HG02970 (cell line): ENCODE measurements around the gene STC2.
"Not testable (repeated sequence)": the region's sequence is repeated elsewhere in the genome, so short reads cannot be mapped to it uniquely, and the experiment has no call there.

Experiments
- ATAC-seq: cut with Tn5 transposase; IDR thresholded peaks from one replicate; pipeline ENCODE4 v1.9.1; 2021; ENCODE audit warnings: mild to moderate bottlenecking, moderate library complexity, moderate number of reproducible peaks; ENCODE audit not compliant: unreplicated experiment, low FRiP score

STC2 gene

GRCh38 chr5:173296737-173297676, 31.2 kb downstream of the STC2 start:
- ATAC-seq = no peak

GRCh38 chr5:173295796-173296195, 32.4 kb downstream of the STC2 start:
- no peak for ATAC-seq

- ATAC-seq = no peak
These were observed 33.4 kb downstream of the STC2 start for GRCh38 chr5:173294673-173295320.

GRCh38 chr5:173293817-173294672, 34.2 kb downstream of the STC2 start:
- no peak for ATAC-seq

GRCh38 chr5:173291722-173292658, 36.2 kb downstream of the STC2 start:
- no peak for ATAC-seq

- ATAC-seq = no peak
These were observed 37.6 kb downstream of the STC2 start for GRCh38 chr5:173290477-173291131.

- ATAC-seq = no peak
These were observed 38.8 kb downstream of the STC2 start for GRCh38 chr5:173289372-173289771.

- no peak for ATAC-seq
These were observed 39.6 kb downstream of the STC2 start for GRCh38 chr5:173288632-173289031.

- no peak for ATAC-seq
These were observed 41.1 kb downstream of the STC2 start for GRCh38 chr5:173287086-173287485.

- ATAC-seq = not testable (repeated sequence)
These were observed 43.8 kb downstream of the STC2 start for GRCh38 chr5:173284343-173284958.

- ATAC-seq = peak; percentile 64
These were observed 44.6 kb downstream of the STC2 start for GRCh38 chr5:173283318-173284288.

GRCh38 chr5:173282916-173283315, 45.3 kb downstream of the STC2 start:
- no peak for ATAC-seq

GRCh38 chr5:173281910-173282309, 46.3 kb downstream of the STC2 start:
- ATAC-seq = no peak

- no peak for ATAC-seq
These were observed 49.0 kb downstream of the STC2 start for GRCh38 chr5:173279166-173279565.

- no peak for ATAC-seq
These were observed 49.6 kb downstream of the STC2 start for GRCh38 chr5:173278641-173279040.

- ATAC-seq = no peak
These were observed 50.0 kb downstream of the STC2 start for GRCh38 chr5:173278172-173278571.

- ATAC-seq = no peak
These were observed 53.4 kb downstream of the STC2 start for GRCh38 chr5:173274771-173275170.

GRCh38 chr5:173271419-173271818, 56.8 kb downstream of the STC2 start:
- no peak for ATAC-seq
